CD14-positive monocyte (primary cell): ENCODE results near the gene G6PC1. TPM values are rescaled to one million over a fixed set of nuclear protein-coding genes. Genes with fewer than 3 reads are reported as not detected.
A peak's percentile ranks its signal among the peaks of the same experiment; 100 is the strongest.

Experiments used
- DNase-seq, 3 donors: peaks; one replicate each; pipeline ENCODE4 v3.0.0-alpha.2; 2011 to 2022
- H2AFZ ChIP-seq: 2 replicates; pipeline ENCODE4 v1.6.0; 2012; ENCODE audit warnings: mild to moderate bottlenecking, low read depth, low read length, inconsistent platforms; ENCODE audit not compliant: insufficient read depth, poor library complexity, severe bottlenecking
- H3K27ac ChIP-seq, 2 donors: 1 replicate in 1 of 2; 2 replicates in 1 of 2; pipeline ENCODE4 v1.5.1; 2012 to 2013; ENCODE audit warnings: low read length in 2 of 2, control low read depth in 1 of 2, inconsistent platforms in 1 of 2, low read depth in 1 of 2, mild to moderate bottlenecking in 1 of 2
- H3K27me3 ChIP-seq, 2 donors: one replicate each; pipeline versions ENCODE4 v1.6.0 to v1.6.1; 2011 to 2013; ENCODE audit warnings: low read length in 2 of 2; ENCODE audit not compliant: control insufficient read depth in 2 of 2, insufficient read depth in 2 of 2
- H3K36me3 ChIP-seq, 2 donors: replicated peaks in 1 of 2; 1 replicate in 1 of 2; 2 replicates in 1 of 2; pipeline versions ENCODE4 v1.5.1 to v1.6.1; 2012 to 2013; ENCODE audit warnings: low read length in 2 of 2, control low read depth in 1 of 2, inconsistent platforms in 1 of 2, mild to moderate bottlenecking in 1 of 2; ENCODE audit not compliant: insufficient read depth in 2 of 2, control insufficient read depth in 1 of 2
- H3K4me1 ChIP-seq, 2 donors: 1 replicate in 1 of 2; 2 replicates in 1 of 2; pipeline versions ENCODE4 v1.5.1 to v1.6.1; 2012 to 2013; ENCODE audit warnings: low read length in 2 of 2, control low read depth in 1 of 2, inconsistent platforms in 1 of 2, mild to moderate bottlenecking in 1 of 2, moderate library complexity in 1 of 2; ENCODE audit not compliant: insufficient read depth in 2 of 2, control insufficient read depth in 1 of 2
- H3K4me2 ChIP-seq: replicated peaks from 2 replicates; pipeline ENCODE3; 2012; ENCODE audit warnings: low read length, moderate library complexity, mild to moderate bottlenecking; ENCODE audit not compliant: poor library complexity, severe bottlenecking; ENCODE audit errors: extremely low read depth
- H3K4me3 ChIP-seq, 3 experiments: fragments of 200-600 bp in 1 of 3; sonication (generic) in 1 of 3; replicated peaks in 1 of 3; 1 replicate in 2 of 3; 2 replicates in 1 of 3; pipeline ENCODE4 v1.5.1; 2011 to 2013; ENCODE audit warnings: low read length in 3 of 3, mild to moderate bottlenecking in 3 of 3, control low read depth in 2 of 3, low read depth in 2 of 3, inconsistent platforms in 1 of 3, moderate library complexity in 1 of 3
- H3K79me2 ChIP-seq: 2 replicates; pipeline ENCODE4 v1.6.0; 2012; ENCODE audit warnings: mild to moderate bottlenecking, control low read depth, inconsistent platforms, low read length, moderate library complexity; ENCODE audit not compliant: insufficient read depth
- H3K9ac ChIP-seq: 2 replicates; pipeline ENCODE4 v1.6.0; 2017; ENCODE audit warnings: low read length, mild to moderate bottlenecking; ENCODE audit not compliant: insufficient read depth, poor library complexity, severe bottlenecking
- H3K9me3 ChIP-seq, 2 donors: replicated peaks in 1 of 2; 1 replicate in 1 of 2; 2 replicates in 1 of 2; pipeline versions ENCODE4 v1.5.1 to v1.6.1; 2012 to 2013; ENCODE audit warnings: low read length in 2 of 2, control low read depth in 1 of 2; ENCODE audit not compliant: control insufficient read depth in 1 of 2, insufficient read depth in 1 of 2
- H4K20me1 ChIP-seq: 2 replicates; pipeline ENCODE4 v1.6.0; 2012; ENCODE audit warnings: mild to moderate bottlenecking, low read length, control low read depth, moderate library complexity; ENCODE audit not compliant: insufficient read depth
- H3K27ac Mint-ChIP-seq, 7 donors: one replicate each; pipeline ENCODE4 v1.8.0; 2020; ENCODE audit warnings: mild to moderate bottlenecking in 7 of 7, mixed read lengths in 7 of 7, moderate library complexity in 6 of 7, inconsistent platforms in 2 of 7
- H3K27me3 Mint-ChIP-seq, 3 donors: one replicate each; pipeline ENCODE4 v1.8.0; 2021 to 2022; ENCODE audit warnings: low read depth in 3 of 3, mild to moderate bottlenecking in 3 of 3, mixed read lengths in 3 of 3, moderate library complexity in 3 of 3, inconsistent platforms in 1 of 3
- H3K36me3 Mint-ChIP-seq, 2 donors: one replicate each; pipeline ENCODE4 v1.8.0; 2020; ENCODE audit warnings: mixed read lengths in 2 of 2, inconsistent platforms in 1 of 2, mild to moderate bottlenecking in 1 of 2
- H3K4me1 Mint-ChIP-seq: one replicate; pipeline ENCODE4 v1.8.0; 2020; ENCODE audit warnings: mild to moderate bottlenecking, mixed read lengths
- H3K4me3 Mint-ChIP-seq, 2 donors: one replicate each; pipeline ENCODE4 v1.8.0; 2020; ENCODE audit warnings: mild to moderate bottlenecking in 2 of 2, mixed read lengths in 2 of 2, moderate library complexity in 1 of 2
- H3K9me3 Mint-ChIP-seq, 7 donors: one replicate each; pipeline ENCODE4 v1.8.0; 2020 to 2022; ENCODE audit warnings: mixed read lengths in 7 of 7, mild to moderate bottlenecking in 6 of 7, moderate library complexity in 6 of 7, inconsistent platforms in 2 of 7
- CTCF ChIP-seq: fragments of 200-600 bp; IDR thresholded peaks from one replicate; pipeline ENCODE4 v1.8.0; 2022; ENCODE audit warnings: antibody characterized with exemption, mild to moderate bottlenecking
- WGBS: methylation state at CpG from one replicate; pipeline ENCODE4 v1.1.5; 2013; ENCODE audit warnings: missing lambda C conversion rate; ENCODE audit not compliant: insufficient coverage; 5-methylcytosine and 5-hydroxymethylcytosine counted together
- intact Hi-C, 2 donors: fragments of 100-400 bp; cut with micrococcal nuclease; formaldehyde crosslinking; loops; one replicate each; pipeline versions ENCODE4 v1.15.0 to v1.15.1; 2023
- polyA plus RNA-seq, 3 donors: library from polyadenylated mRNA; depleted of rRNA in 1 of 3; unstranded in 2 of 3; stranded (reverse) in 1 of 3; fragments of 300-500 nt in 2 of 3; fragments of >200 nt in 1 of 3; fragmentation: Illumina TruSeq in 2 of 3; gene quantifications; 1 replicate in 2 of 3; 2 replicates in 1 of 3; pipeline ENCODE4 v1.2.3, GENCODE V29; 2012 to 2021
- small RNA-seq: library from RNA; depleted of rRNA; stranded (forward); fragments of <200 nt; gene quantifications from one replicate; pipeline ENCODE3, GENCODE V24; 2012; ENCODE audit warnings: low read depth; ENCODE audit not compliant: insufficient read length

Gene G6PC1
- polyA plus RNA-seq, 3 donors: not detected

- Histone ChIP-seq H3K4me1 (no peaks in the 10 kb centered on the region), H3K79me2 (no peaks in the 10 kb centered on the region), H3K27ac (no peak overlapping the region), H2AFZ (no peak overlapping the region), H3K4me2 (no peak overlapping the region), H3K36me3 (peaks cover 47 to 61% of the 10 kb centered on the region in 2 donors), H3K9ac (no peak overlapping the region), H3K9me3 (no peaks in the 10 kb centered on the region), H3K4me3 (no peak overlapping the region), H4K20me1 (no peaks in the 10 kb centered on the region), H3K27me3 (no peaks in the 10 kb centered on the region)
- peaks cover 0 to 2% (median 2%) of the 10 kb centered on the region in 3 donors for H3K27me3 Mint-ChIP-seq
- H3K4me3 Mint-ChIP-seq: no peak overlapping the region
- no peaks in the 10 kb centered on the region for H3K9me3 Mint-ChIP-seq
- no peaks in the 10 kb centered on the region for H3K4me1 Mint-ChIP-seq
- DNase-seq: no peak
- TF ChIP-seq CTCF: no peak
- 100% methylated on average over 4 of the region's 13 CpGs for WGBS
- H3K27ac Mint-ChIP-seq: peak overlapping the region in 2 of 7 donors; percentile 32 to 56
- intact Hi-C loops: no loop called here
- H3K36me3 Mint-ChIP-seq: peaks cover 58 to 71% of the 10 kb centered on the region in 2 donors
These were observed 49.6 kb downstream of the G6PC1 start for GRCh38 chr17:42950044-42950783.

Small RNA genes within 50 kb of the gene (small RNA-seq; reads per million reads assigned to genes)
- gene RF00561 (not detected), gene RNU6-287P (not detected)

Other genes with a start within 250 kb of the G6PC1 start
- 1 to 10 TPM in 1 of 3 donors, under 1 TPM in 2; 0.31 to 7.3 (median 0.47) TPM for gene TUBG2, start 241.5 kb upstream of the G6PC1 start, polyA plus RNA-seq
- gene PLEKHH3, start 223.8 kb upstream of the G6PC1 start, polyA plus RNA-seq: under 1 TPM; 0.38 to 0.43 (median 0.41) TPM
- under 1 TPM in 2 of 3 donors, not detected in 1; 0.13 to 0.37 TPM for gene CCR10, start 219.0 kb upstream of the G6PC1 start, polyA plus RNA-seq
- gene CNTNAP1, start 218.3 kb upstream of the G6PC1 start, polyA plus RNA-seq: under 1 TPM in 2 of 3 donors, not detected in 1; 0.23 to 0.24 TPM
- 100 to 1,000 TPM in 1 of 3 donors, 10 to 100 TPM in 2; 12.3 to 169 (median 17.8) TPM for gene EZH1, start 155.8 kb upstream of the G6PC1 start, polyA plus RNA-seq
- not detected for gene RAMP2, start 139.6 kb upstream of the G6PC1 start, polyA plus RNA-seq
- gene VPS25, start 127.3 kb upstream of the G6PC1 start, polyA plus RNA-seq: 100 to 1,000 TPM in 2 of 3 donors, 10 to 100 TPM in 1; 71.3 to 125 (median 104) TPM
- not detected for gene WNK4, start 120.2 kb upstream of the G6PC1 start, polyA plus RNA-seq
- gene COA3, start 102.1 kb upstream of the G6PC1 start, polyA plus RNA-seq: 100 to 1,000 TPM in 2 of 3 donors, 10 to 100 TPM in 1; 21.5 to 171 (median 156) TPM
- not detected for gene CNTD1, start 101.9 kb upstream of the G6PC1 start, polyA plus RNA-seq
- 100 to 1,000 TPM in 1 of 3 donors, 10 to 100 TPM in 2; 68.1 to 105 (median 91.8) TPM for gene BECN1, start 76.5 kb upstream of the G6PC1 start, polyA plus RNA-seq
- gene PSME3, start 67.4 kb upstream of the G6PC1 start, polyA plus RNA-seq: 100 to 1,000 TPM in 2 of 3 donors, 10 to 100 TPM in 1; 61.9 to 137 (median 124) TPM
- gene AOC2, start 56.2 kb upstream of the G6PC1 start, polyA plus RNA-seq: 1 to 10 TPM in 1 of 3 donors, under 1 TPM in 1, not detected in 1; 0.09 to 1.6 TPM
- gene AOC3, start 49.6 kb upstream of the G6PC1 start, polyA plus RNA-seq: under 1 TPM in 1 of 3 donors, not detected in 2; 0.85 TPM
- 10 to 100 TPM; 14.4 to 31.8 (median 17.4) TPM for gene AARSD1, start 63.7 kb downstream of the G6PC1 start, polyA plus RNA-seq
- under 1 TPM in 1 of 3 donors, not detected in 2; 0.32 TPM for gene PTGES3L, start 79.3 kb downstream of the G6PC1 start, polyA plus RNA-seq
- gene RUNDC1, start 79.8 kb downstream of the G6PC1 start, polyA plus RNA-seq: 10 to 100 TPM in 1 of 3 donors, 1 to 10 TPM in 2; 7.5 to 10.3 (median 9.9) TPM
- gene RPL27, start 97.6 kb downstream of the G6PC1 start, polyA plus RNA-seq: 1,000 to 10,000 TPM; 1,073 to 2,156 (median 1,232) TPM
- gene IFI35, start 106.0 kb downstream of the G6PC1 start, polyA plus RNA-seq: 100 to 1,000 TPM in 2 of 3 donors, 10 to 100 TPM in 1; 76.9 to 152 (median 106) TPM
- gene VAT1, start 121.6 kb downstream of the G6PC1 start, polyA plus RNA-seq: 10 to 100 TPM; 12.7 to 39.5 (median 38.0) TPM
- not detected for gene RND2, start 124.4 kb downstream of the G6PC1 start, polyA plus RNA-seq
- 1 to 10 TPM in 2 of 3 donors, under 1 TPM in 1; 0.87 to 2.6 (median 1.9) TPM for gene BRCA1, start 224.6 kb downstream of the G6PC1 start, polyA plus RNA-seq